Ishikawa (cell line): ENCODE data around the gene RIC8B.

Source experiments
- CEBPB ChIP-seq: IDR thresholded peaks from 2 replicates; pipeline ENCODE4 v1.6.1; 2012
- EGR1 ChIP-seq: IDR thresholded peaks from 2 replicates; pipeline ENCODE4 v1.6.1; 2012
- EP300 ChIP-seq: IDR thresholded peaks from 2 replicates; pipeline ENCODE4 v1.6.1; 2012; ENCODE audit warnings: borderline replicate concordance
- MAX ChIP-seq: IDR thresholded peaks from 2 replicates; pipeline ENCODE4 v1.6.1; 2012
- NFIC ChIP-seq: IDR thresholded peaks from 2 replicates; pipeline ENCODE4 v1.6.1; 2012
- RAD21 ChIP-seq: IDR thresholded peaks from 2 replicates; pipeline ENCODE4 v1.6.1; 2012; ENCODE audit warnings: low read depth
- REST ChIP-seq: IDR thresholded peaks from 2 replicates; pipeline ENCODE4 v1.6.1; 2012; ENCODE audit warnings: low read depth, mild to moderate bottlenecking
- TAF1 ChIP-seq: IDR thresholded peaks from 2 replicates; pipeline ENCODE4 v1.6.1; 2012; ENCODE audit warnings: low read depth, mild to moderate bottlenecking
- TEAD4 ChIP-seq: IDR thresholded peaks from 2 replicates; pipeline ENCODE4 v1.6.1; 2012

GRCh38 chr12:106767954-106768822 is 6.3 kb upstream of the RIC8B start:
- TF ChIP-seq TEAD4 (peak; percentile 78), NFIC (peak; percentile 50; the same call in 1 of the 2 replicates), EP300 (peak; percentile 61; the same call in 1 of the 2 replicates), CEBPB (0 out of 2 replicates have a peak, but pooled peaks have one; percentile 18), RAD21 (no peak), TAF1 (no peak), EGR1 (no peak), MAX (no peak), REST (no peak)
